Astrocyte of the cerebellum (primary cell): Measurements from ENCODE around the gene GOLGB1.
"Not testable (repeated sequence)": the region's sequence is repeated elsewhere in the genome, so short reads cannot be mapped to it uniquely, and the experiment has no call there.

ENCODE experiments used
- DNase-seq: peaks from one replicate; pipeline ENCODE4 v3.0.0-alpha.2; 2011; ENCODE audit warnings: low read depth
- H3K4me3 ChIP-seq: 2 replicates; pipeline ENCODE4 v1.5.1; 2011; ENCODE audit warnings: mild to moderate bottlenecking, low read depth, low read length, moderate library complexity
- in situ Hi-C: cut with HindIII; loops from 2 replicates; pipeline ENCODE4 v1.10.0; 2017; ENCODE audit warnings: low sequenced_read_pairs
- TF ChIP-seq, protein P1 (sequence below): IDR thresholded peaks from 2 replicates; pipeline ENCODE4 v1.5.1; 2012; ENCODE audit warnings: low read length, low read depth, moderate library complexity, mild to moderate bottlenecking; ENCODE audit errors: missing control alignments

GOLGB1 gene

GRCh38 chr3:121749276-121750086 is at the start of gene GOLGB1:
TSS of gene GOLGB1 (minus strand) at chr3:121749741. CDS start at chr3:121730971, 18,770 bp downstream.
- peak within 1 kb of the TSS; percentile 92 for H3K4me3 ChIP-seq
- TF ChIP-seq, protein P1, sequence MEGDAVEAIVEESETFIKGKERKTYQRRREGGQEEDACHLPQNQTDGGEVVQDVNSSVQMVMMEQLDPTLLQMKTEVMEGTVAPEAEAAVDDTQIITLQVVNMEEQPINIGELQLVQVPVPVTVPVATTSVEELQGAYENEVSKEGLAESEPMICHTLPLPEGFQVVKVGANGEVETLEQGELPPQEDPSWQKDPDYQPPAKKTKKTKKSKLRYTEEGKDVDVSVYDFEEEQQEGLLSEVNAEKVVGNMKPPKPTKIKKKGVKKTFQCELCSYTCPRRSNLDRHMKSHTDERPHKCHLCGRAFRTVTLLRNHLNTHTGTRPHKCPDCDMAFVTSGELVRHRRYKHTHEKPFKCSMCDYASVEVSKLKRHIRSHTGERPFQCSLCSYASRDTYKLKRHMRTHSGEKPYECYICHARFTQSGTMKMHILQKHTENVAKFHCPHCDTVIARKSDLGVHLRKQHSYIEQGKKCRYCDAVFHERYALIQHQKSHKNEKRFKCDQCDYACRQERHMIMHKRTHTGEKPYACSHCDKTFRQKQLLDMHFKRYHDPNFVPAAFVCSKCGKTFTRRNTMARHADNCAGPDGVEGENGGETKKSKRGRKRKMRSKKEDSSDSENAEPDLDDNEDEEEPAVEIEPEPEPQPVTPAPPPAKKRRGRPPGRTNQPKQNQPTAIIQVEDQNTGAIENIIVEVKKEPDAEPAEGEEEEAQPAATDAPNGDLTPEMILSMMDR: no peak
- DNase-seq: peak; percentile 99
- in situ Hi-C loops: no loop called here

- no peak for DNase-seq
- in situ Hi-C loops: no loop called here
- TF ChIP-seq, protein P1: no peak
- H3K4me3 ChIP-seq: no peak overlapping the region
Measured at GRCh38 chr3:121796970-121797369, 47.4 kb upstream of the GOLGB1 start.

DNA sequence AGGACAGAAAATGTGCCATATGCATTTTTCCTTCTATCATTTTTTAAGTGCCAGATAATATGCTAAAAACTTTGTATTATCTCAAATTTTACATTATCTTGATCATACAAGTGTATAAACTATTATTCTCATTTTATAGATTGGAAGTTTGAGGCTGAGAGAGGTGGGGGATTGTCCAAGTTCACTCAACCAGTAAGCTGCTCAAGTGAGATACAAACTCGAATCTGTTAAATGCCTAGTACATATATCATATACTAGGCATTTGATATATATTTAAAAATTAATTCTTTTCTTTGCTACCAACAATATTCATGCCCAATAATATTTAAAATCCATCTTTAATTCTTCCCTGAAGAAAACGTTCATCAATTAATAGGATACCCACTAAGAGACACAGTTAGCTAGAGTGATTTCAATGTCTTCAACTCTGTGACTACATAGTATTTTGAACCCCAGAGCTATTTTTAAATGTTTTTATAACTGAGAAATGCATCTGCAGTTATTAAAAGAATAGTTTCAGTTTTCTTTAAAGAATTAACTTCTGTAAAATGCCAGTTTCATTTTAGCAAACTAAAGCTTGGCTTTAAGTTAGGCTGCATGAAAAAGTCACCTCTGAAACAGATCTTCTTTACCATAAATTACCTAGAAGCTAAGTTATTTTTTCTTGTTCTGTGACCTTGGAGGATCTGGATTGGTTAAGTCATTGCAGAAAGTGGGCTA is 44.9 kb upstream of the GOLGB1 start:
- TF ChIP-seq, protein P1: no peak
- in situ Hi-C loops: no loop called here

DNA sequence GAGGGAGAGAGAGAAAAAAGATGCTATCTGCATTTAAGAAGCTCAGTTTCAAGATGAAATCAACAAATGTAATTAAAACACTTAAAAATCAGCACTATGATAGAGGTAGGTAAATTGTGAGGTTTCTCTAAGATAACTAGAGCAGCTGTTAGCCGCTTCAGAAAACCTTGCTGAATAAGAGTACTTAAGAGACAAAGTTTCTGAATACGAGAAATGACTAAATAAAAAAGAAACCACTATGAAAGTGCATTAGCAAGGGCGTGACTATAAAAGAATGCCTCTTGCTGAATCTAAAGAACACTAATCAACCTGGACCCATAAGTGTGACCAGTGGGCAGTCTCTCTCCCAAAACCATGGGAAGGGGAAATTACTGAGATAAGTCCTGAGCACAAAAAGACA is 43.5 kb upstream of the GOLGB1 start:
- H3K4me3 ChIP-seq: no peak overlapping the region
- DNase-seq: no peak
- in situ Hi-C loops: no loop called here
- TF ChIP-seq, protein P1: no peak

More for the DNA sequence above, 44.9 kb upstream of the GOLGB1 start:
- no peak overlapping the region for H3K4me3 ChIP-seq
- no peak for DNase-seq

DNA sequence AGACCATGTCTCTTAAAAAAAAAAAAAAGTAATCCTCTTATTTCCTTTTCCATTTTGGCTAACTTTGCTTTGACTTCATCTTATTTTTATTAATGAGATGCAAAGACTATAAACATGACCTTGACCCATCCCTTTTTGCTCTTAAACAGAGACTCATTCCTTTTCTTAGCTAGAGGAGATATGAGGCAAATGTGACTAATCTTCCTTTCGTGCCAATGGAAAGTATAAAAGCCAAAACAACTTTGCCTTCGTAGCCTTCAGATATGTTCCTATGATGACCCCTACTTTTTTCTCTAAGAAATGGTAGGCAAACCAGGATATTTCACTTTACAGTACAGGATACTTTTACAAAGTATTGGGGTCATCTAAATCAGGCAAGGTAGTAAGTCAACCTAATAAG is 36.9 kb upstream of the GOLGB1 start:
- in situ Hi-C loops: no loop called here
- H3K4me3 ChIP-seq: no peak overlapping the region
- TF ChIP-seq, protein P1: no peak
- no peak for DNase-seq

DNA sequence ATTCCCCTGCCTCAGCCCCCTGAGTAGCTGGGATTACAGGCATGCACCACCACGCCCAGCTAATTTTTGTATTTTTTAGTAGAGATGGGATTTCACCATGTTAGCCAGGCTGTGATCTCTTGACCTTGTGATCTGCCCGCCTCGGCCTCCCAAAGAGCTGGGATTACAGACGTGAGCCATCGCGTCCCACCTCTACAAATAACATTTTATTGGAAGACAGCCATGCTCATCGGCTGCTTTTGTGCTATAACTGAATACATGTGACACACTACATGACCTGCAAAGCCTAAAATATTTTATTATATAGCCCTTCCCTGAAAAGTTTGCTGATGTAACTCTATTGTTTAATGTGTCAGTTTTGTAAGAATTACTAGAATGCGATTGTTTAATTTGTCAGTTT is 33.2 kb upstream of the GOLGB1 start:
- in situ Hi-C loops, H3K4me3 ChIP-seq, DNase-seq: not testable (repeated sequence)

- no peak for DNase-seq
- TF ChIP-seq, protein P1: no peak
- no peak overlapping the region for H3K4me3 ChIP-seq
- in situ Hi-C loops: no loop called here
Measured at GRCh38 chr3:121781611-121782010, 32.1 kb upstream of the GOLGB1 start.

GRCh38 chr3:121775095-121775494 is 25.6 kb upstream of the GOLGB1 start:
- in situ Hi-C loops, DNase-seq, H3K4me3 ChIP-seq: not testable (repeated sequence)
